Fibroblast of lung (primary cell): ENCODE data around the gene CA12.

Experiments
- EZH2 ChIP-seq: IDR thresholded peaks from 2 replicates; pipeline ENCODE4 v1.5.1; 2012; ENCODE audit warnings: low read length, control low read depth, mild to moderate bottlenecking; ENCODE audit errors: missing control alignments
- TF ChIP-seq, protein P1 (sequence below), 2 donors: IDR thresholded peaks in 1 of 2; conservative IDR thresholded peaks in 1 of 2; 1 replicate in 1 of 2; 2 replicates in 1 of 2; pipeline ENCODE4 v1.5.1; 2011 to 2012; ENCODE audit warnings: low read length in 2 of 2, control low read depth in 1 of 2, inconsistent platforms in 1 of 2, low read depth in 1 of 2, mild to moderate bottlenecking in 1 of 2

DNA sequence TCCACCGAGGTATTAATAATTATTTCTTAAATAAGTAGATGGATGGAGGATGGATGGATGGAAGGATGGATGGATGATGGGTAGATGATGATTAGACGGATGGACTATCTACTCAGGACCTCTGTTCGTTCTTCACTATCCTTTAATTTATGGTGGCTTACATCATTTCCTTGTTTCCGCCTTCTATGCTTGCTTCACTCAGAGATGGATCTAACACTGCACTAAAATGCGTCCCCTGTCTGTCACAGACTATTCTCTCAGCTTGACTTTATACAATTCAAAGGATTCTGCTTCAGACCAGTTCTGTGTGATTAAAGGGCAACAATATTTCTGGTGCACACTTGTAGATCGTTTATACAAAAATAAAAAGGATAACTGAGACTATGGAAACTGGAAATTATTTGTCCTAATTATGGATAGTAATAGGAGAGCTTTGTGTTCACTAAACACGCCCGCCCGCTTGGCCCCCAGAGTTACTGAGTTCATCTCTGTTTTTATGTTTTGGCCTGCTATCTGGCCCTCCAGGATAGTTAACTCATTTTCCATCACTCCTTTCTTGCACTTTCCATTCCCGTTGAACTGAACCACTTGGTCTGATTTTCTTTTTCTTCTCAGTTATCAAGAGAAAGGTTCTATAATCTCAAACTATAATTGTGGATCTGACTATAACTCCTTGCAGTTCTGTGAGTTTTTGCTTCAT is 41.4 kb upstream of the CA12 start:
- TF ChIP-seq, protein P1, sequence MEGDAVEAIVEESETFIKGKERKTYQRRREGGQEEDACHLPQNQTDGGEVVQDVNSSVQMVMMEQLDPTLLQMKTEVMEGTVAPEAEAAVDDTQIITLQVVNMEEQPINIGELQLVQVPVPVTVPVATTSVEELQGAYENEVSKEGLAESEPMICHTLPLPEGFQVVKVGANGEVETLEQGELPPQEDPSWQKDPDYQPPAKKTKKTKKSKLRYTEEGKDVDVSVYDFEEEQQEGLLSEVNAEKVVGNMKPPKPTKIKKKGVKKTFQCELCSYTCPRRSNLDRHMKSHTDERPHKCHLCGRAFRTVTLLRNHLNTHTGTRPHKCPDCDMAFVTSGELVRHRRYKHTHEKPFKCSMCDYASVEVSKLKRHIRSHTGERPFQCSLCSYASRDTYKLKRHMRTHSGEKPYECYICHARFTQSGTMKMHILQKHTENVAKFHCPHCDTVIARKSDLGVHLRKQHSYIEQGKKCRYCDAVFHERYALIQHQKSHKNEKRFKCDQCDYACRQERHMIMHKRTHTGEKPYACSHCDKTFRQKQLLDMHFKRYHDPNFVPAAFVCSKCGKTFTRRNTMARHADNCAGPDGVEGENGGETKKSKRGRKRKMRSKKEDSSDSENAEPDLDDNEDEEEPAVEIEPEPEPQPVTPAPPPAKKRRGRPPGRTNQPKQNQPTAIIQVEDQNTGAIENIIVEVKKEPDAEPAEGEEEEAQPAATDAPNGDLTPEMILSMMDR (conservative IDR thresholded peaks at IDR 0.05 in 1 of 2, IDR thresholded peaks at IDR 0.05 in 1 of 2; ENCODE audit: low read depth in 1 of 2, low read length in 2 of 2): no peak
- no peak for TF ChIP-seq EZH2
